ENCODE results near the gene BOC.
"Not testable (repeated sequence)": the region's sequence is repeated elsewhere in the genome, so short reads cannot be mapped to it uniquely, and the experiment has no call there.

BOC gene, protein sequence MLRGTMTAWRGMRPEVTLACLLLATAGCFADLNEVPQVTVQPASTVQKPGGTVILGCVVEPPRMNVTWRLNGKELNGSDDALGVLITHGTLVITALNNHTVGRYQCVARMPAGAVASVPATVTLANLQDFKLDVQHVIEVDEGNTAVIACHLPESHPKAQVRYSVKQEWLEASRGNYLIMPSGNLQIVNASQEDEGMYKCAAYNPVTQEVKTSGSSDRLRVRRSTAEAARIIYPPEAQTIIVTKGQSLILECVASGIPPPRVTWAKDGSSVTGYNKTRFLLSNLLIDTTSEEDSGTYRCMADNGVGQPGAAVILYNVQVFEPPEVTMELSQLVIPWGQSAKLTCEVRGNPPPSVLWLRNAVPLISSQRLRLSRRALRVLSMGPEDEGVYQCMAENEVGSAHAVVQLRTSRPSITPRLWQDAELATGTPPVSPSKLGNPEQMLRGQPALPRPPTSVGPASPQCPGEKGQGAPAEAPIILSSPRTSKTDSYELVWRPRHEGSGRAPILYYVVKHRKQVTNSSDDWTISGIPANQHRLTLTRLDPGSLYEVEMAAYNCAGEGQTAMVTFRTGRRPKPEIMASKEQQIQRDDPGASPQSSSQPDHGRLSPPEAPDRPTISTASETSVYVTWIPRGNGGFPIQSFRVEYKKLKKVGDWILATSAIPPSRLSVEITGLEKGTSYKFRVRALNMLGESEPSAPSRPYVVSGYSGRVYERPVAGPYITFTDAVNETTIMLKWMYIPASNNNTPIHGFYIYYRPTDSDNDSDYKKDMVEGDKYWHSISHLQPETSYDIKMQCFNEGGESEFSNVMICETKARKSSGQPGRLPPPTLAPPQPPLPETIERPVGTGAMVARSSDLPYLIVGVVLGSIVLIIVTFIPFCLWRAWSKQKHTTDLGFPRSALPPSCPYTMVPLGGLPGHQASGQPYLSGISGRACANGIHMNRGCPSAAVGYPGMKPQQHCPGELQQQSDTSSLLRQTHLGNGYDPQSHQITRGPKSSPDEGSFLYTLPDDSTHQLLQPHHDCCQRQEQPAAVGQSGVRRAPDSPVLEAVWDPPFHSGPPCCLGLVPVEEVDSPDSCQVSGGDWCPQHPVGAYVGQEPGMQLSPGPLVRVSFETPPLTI

DNA sequence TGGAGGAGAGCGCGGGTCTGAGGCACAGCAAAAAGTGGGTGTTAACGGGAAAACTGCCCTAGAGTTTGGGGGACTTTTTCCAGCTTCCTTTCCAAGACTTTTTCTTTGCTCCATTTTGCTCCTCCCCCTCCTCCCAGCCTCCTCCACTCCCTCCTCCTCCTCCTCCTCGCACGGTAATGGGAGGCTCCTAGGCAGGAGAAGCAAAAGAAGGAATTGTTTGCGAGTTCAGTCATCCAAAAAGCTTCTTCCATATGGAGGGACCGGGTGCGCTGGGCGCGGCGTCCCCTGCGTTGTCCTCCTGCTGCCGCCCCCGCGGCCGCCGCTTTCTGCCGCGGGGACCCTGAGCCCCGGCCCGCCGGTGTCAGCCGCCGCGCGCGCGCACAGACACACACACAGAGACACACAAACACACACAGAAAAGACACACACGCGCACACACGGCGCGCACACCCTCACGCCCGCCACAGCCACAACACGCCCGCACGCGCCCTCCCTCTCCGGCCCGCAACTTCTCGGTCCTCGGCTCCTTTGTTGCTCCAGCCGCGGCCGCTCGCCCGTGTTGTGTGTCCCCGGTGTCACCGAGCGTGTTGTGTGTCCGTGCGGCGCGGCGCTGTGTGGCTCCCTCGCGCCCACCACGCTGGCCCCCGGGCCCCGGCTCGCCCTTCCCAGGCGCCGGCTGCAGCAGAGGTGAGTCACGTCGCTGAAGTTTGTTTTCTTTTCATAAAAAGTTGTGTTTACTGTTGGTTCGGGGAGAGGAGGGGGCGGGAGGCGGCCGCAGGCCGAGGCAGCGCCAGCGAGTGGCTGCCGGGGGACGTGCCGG, at the start of gene BOC:
Gene BOC (plus strand): TSS at position 228 of the 820 bp plus-strand sequence. CDS start 38,246 bp downstream, outside the sequence.
- DNase-seq: no peak

DNA sequence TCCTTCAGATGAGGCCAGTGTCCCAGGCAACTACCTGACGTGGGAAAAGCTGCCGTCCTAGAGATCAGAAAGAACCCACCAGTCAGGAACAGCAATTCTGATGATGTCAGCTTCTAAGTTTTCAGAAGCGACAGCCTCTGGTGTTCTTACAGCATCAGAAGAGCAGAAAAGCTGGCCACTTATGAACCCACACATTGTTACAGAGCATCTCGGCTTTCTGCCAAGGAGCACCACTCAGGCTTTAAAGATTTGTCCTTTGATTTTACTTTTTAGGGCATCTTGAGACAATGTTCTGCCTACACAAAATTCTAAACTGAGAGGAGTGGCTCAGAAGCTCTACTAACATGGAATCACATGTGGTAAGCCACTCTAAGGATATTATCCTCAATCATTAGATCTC, 49.7 kb upstream of the BOC start:
- DNase-seq: no peak

DNA sequence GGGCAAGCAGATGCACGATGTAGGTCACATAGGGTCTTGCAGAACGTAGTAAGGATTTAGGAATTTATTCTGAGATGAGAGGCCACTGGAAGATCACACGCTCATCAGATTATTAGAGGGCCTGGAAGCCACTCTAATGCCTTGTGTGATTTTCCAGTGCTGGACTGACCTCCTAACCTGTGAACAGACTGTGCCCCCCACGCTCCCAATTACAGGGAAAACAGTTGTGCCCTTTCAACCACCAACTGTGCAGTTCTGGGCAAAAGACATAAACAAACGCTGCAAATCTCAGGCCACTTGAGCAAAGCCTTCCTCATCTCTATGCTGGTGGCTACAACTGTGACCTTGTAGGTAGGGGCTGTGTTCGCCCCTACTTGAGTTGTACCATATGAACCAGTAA, 48.2 kb upstream of the BOC start:
- no peak for DNase-seq

DNA sequence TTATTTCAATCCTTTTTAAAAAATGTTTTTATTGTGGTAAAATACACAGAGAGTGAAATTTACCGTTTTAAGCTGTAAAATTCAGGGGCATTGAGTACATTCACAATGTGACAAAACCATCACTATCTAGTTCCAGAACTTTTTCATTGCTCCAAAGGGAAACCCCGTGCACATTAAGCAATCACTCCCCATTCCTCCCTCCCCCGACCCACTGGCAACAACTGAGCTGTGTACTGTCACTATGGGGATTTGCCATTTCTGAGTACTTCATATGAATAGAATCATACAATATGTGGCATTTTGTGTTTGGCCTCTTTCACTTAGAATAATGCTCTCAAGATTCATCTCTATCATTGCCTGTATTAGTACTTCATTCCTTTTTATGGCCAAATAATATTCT, 45.5 kb upstream of the BOC start:
- DNase-seq: no peak

DNA sequence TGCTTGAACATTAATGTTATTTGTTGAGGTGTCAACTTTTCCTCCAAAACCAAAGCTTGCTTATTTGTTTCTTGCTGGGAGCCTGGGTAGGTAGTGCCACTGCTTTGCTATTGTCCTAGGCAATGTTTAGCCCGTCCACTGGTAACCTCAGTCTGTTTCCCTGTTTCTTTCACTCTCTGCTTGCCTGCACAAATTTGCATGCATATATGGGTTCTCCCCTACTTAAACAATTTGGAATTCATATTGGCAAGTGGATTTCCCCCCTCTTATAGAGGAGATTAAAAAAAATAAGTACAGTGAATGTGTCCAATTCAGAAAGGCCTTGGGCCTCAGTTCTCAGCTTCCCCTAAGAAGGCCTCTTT, 45.0 kb upstream of the BOC start:
- no peak for DNase-seq

DNA sequence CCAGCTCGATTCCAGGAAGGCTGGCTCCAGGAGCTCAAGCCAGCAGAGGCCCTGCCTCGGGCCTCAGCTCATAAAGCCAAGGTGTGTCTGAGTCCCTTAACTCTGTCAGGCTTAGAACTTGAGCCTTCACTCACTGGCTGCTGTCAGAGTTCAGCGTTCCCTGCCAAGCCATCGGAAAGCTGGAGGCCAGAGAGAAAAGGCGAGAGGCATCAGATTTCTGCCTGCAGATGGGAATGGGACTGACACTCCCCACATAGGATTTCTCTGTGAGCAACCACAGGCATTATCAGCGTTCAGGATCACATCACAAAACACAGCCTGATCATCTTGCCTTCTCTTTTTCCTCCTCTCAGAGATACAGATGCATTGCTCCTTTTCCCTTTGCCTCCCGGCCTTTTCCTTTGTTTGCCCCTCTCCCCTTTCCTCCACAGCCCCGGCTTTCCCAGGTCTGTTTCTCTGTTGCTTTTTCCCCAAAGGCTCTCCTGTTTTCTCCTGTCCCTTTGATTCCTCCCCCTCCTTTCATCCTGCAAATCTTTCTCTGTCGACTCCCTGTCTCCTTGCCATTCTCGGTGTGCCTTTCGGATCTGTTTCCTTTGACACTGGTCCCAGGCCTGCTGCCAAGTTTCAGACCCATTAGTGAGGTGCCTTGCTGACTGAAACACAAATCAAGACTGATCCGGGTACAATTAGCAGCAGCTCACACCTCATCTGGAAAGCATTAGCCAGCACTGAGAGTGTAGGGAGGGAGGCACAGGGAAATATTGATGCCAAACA, 44.5 kb upstream of the BOC start:
- no peak for DNase-seq

DNA sequence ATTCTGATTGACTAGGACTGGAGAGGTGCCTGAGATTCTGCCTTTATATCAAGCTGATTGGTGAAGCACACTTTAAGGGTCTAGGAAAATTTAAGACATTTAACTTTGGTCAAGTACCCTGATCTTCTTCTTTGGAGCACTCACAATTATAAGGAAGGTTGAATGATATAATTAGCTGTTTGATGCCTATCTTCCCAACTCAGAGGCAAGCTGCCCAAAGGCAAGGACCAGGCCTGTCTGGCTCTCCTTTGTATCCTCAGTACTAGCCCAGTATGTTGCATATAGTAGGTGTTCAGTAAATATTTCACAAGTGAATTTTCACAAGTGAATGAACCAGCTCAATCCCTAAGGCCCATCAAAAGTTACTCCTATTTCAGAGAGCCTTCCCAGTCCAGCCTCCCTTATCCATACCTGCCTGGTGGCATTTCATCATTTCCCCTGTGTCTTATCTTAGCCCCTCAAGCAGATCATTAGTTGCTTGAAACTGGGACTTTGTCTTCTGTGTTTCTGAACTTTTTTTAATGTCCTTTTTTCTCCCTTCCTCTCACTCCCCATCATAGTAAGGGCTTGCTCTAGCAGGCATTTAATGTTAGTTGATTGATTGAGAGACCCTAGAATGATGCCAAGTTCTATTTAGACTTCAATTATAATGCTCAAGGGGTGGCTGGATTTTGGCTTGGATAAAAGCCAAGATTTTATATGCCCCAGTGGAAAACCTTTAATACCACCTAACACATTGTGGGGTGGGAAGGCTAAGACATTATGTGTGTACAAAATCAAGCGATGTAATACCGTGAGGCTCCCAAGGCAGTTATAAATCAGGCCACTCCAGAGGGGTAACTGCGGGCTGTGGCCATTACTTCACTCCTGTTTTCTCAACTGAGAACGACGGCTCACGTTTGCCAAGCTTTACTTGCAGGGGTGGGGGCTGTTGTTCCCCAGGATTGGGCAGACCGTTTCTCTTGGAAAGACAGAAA, 43.2 kb upstream of the BOC start:
- peak; percentile 12 for DNase-seq

DNA sequence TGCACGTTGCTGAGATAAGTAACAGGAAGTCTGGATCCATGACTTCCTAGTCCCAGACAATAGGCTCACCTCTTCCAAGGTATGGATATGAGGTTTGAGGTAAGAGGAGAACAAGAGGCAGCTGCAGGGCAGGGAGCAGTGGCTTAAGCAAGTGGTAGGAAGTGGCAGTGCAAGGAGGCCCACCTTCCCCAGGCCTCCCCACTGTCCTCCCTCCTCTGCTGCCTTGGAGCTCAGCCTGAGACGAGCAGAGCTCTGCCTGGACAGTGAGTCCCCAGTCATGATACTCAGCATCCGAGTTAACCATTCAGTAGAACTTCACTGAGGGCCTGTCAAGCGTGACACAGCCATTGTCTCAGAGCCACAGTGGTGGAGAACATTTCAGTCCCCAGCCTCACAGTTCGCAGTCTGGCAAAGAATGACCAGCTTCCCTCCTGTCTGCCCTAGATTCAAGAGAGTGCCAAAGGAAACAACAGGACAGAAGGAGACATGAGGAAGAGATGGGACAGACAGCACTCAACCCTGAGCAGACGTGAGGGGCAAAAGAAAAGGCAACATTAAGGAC, 41.4 kb upstream of the BOC start:
- DNase-seq: no peak

DNA sequence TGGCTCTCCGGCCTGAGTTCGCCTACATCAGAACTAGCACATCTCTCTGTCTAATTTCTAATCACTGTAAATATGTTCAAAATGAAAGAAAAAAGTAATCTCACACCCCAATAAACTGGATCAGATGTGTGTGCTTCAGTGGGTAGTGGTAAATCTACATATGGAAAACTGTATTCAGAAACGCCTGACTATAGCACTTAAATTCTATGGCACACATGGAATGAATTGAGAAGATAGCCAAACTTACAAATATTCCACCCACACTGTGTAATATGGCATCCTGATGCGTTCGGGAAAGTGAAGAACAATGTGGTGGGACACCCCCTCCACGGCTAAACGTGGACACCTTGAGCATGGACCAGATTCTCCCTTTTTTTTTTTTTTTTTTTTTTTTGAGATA, 40.6 kb upstream of the BOC start:
- DNase-seq: no peak

DNA sequence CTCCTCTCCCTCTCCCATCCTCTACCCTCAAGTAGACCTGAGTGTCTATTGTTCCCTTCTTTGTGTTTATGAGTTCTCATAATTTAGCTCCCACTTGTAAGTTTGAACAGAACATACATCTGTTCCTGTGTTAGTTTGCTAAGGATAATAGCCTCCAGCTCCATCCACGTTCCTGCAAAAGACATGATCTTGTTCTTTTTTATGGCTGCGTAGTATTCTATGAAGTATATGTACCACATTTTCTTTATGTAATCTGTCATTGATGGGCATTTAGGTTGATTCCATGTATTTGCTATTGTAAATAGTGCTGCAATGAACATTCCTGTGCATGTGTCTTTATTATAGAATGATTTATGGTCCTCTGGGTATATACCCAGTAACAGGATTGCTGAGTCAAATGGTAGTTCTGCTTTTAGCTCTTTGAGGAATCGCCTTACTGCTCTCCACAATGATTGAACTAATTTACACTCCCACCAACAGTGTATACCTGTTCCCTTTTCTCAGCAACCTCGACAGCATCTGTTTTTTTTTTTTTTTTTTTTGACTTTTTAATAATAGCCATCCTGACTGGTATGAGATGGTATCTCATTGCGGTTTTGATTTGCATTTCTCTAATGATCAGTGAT, 39.6 kb upstream of the BOC start:
- not testable (repeated sequence) for DNase-seq

DNA sequence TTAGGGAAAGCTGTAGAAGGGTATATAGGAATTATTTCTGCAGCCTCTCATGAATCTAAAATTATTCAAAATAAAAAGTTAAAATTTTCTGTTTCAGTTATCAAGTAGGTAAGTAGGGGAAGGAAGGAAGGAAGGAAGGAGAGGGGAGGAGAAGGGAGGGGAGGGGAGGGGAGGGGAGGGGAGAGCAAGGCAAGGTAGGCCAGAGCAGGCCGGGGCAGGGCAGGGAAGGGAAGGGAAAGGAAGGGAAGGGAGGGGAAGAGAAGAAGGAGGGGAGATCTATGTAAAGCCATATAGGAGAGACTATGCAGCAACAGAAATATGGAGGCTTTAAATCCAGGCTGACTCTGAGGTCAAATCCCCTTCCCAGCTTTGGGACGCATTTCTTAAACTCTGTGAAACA, 38.3 kb upstream of the BOC start:
- no peak for DNase-seq

DNA sequence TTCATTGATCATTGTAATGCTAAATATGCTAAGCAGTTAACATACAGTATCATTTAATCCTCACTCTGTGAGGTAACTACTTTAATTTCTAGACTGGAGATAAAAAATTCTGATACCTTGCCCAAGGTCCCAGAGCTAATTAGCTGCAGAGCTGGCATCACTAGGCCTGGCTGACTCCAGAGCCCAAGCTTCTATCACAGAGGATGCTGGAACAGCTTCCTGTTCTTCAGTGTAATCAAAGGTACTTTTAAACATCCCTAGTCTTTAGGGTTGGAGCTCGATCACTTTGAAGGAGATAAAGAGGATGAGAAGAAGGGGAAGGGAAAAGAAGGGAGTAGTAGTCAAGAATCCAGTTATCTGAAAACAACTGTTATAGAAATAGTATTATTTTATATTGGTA, 37.1 kb upstream of the BOC start:
- DNase-seq: no peak

DNA sequence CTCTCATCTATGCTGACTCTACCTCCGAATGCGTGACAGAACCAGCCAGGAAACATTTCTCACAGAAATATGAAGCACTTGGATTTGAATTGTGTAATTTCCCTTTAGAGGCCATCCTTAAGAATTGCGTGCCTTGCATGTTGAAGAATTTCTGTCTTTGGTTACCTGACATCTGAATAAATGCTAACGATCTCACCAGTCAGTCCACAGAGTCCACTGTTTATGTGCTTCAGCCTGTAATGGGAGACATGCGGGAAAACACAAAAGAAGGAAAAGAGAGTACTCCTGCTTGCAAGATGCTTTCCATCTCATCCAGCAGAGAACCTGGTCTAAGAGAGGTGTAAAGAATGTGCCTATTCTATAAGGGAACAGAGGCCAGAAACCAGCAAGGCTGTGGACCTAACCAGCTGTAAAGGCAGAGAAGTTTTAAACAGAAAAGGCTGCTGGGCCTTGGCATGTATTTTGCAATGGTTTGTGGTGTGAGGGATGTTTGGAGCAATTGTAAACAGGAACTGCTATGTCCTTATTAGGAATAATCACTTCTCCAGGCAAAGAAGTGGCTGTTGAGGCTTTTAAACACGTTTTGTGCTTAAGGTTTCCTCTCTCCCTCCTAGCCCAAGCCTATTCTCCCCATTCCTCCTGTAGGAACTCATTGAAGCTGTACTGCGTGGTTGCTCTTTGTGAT, 36.4 kb upstream of the BOC start:
- no peak for DNase-seq

DNA sequence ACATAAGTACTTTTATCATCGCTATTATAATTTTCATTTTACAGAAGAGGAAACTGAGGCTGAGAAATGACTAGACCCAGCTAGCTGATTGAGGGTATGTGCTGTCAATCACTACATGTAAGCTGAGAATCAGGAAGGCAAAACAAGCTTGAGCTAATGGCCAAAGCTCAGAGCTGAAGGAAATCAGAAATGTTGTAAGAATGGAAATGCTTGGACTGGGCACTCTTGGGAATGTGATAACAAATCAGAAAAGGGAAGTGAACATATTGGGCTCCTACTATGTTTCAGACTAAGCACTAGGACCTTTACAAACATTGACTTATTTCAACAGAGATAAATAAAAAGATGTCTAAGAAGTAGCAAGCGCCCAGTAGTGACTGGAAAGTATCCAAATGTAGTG, 33.8 kb upstream of the BOC start:
- no peak for DNase-seq

DNA sequence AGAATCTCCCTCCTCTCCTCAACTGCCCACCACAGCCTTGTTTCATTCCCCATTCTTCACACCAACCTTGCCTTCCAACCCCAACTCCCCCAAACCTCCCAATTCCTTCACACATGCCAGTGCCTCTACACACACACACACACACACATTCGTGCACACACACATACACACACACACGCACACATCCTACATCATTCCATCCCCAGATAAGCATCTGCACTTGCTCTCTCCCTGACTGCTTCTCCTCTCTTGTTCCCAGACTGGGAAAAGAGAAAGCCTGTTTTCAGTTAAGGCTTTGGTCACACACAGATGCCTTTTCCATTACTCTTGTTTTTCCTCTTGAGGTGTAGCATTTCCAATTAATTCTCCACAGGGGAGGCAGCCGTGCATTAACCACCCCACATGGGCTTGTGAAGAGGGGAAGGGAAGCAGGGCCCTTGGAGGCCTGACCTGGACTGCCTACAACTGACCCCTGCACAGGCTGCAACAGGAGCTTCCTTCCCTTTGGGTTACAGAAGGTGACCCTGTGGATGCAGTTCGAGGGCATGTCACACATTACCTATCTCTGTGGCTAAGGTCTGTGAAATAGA, 32.0 kb upstream of the BOC start:
- DNase-seq: no peak

DNA sequence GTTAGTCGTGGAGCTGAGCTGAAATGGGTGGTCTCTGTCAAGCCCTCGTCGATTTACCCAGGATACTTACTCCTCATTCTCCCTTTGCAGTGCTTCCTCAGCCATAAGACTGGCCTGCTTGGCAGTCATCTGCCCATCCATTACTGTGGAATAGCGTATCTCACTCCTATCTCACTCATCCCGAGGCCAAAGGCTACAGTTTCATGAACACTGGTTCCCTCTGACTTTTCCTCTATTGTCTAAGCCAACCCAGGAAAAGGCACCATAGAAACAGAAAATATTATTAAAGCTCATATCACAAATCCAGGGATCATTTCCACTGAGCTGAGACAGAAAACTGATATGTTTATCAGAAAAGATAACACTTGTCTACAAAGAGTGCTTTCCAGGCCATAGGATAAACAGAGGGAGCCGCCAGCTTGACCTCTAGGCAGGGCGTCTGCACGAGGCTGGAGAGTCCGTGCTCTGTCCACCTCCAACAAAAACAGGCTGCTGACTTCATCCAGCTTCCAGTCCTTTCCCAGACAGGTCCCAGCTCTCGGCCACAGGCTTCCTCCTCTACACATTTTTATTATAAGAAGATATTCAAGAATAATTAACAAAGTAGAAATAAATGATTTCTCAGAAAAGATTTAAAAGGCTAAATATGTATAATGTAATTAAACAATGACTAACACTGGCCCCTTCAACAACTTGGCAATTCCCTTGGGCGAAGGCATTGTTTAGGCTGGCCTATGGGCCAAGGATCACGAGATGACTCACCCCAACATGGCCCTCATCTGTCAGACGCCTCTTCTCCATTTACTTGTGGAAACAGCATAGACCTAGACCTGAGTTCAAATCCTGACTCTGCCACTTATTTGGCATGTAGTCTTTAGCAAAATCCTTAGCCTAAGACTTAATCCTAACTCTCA, 27.4 kb upstream of the BOC start:
- DNase-seq: no peak

DNA sequence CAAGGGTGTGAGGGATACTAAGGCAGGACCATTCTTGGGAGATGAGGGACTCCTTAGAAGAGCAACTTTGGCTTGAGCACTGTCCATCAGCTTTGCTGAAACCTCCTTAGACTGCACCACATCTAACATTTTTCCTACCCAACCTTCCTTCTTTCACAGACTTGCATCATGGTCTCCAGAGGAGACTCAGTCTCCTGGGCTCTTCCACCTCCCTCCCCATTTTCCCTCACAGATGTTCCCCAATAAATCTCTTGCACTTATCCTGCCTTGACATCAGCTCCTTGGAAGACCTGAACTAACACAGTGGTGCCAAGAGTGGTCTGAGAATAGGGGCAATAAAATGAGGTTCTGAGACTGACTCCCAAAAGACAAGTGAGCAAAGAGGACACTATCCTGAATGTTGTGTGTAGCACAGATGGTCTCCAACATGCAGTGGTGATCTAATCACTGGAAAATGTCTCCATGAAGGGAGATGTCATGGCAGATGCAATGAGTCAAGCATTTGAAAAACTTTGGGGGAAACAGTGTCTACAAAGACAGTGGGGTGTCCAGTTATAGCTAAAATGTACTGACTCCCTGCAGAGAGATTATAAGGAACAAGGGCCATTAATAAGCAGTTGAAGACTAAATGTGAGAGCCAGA, 26.0 kb upstream of the BOC start:
- no peak for DNase-seq
